WERI-Rb-1 (cell line): ENCODE results near the gene POLR3B.

Experiments
- DNase-seq: peaks from one replicate; pipeline ENCODE4 v3.0.0-alpha.2; 2020
- H3K27ac ChIP-seq: fragments of 250-450 bp; sonication (Bioruptor Pico); 2 replicates; pipeline ENCODE4 v1.5.1; 2020; ENCODE audit warnings: mild to moderate bottlenecking, moderate library complexity
- H3K27me3 ChIP-seq: fragments of 250-450 bp; sonication (Bioruptor Pico); 2 replicates; pipeline ENCODE4 v1.5.1; 2021; ENCODE audit warnings: mild to moderate bottlenecking, low read depth, moderate library complexity; ENCODE audit not compliant: insufficient read depth, severe bottlenecking
- H3K36me3 ChIP-seq: fragments of 250-450 bp; sonication (Bioruptor Pico); 2 replicates; pipeline ENCODE4 v1.5.1; 2020; ENCODE audit warnings: mild to moderate bottlenecking, moderate library complexity
- H3K4me3 ChIP-seq: 2 replicates; pipeline ENCODE4 v1.5.1; 2011; ENCODE audit warnings: low read depth, mild to moderate bottlenecking, control low read depth, low read length
- H3K9me3 ChIP-seq: fragments of 250-450 bp; sonication (Bioruptor Pico); 2 replicates; pipeline ENCODE4 v1.5.1; 2021; ENCODE audit warnings: mild to moderate bottlenecking, moderate library complexity; ENCODE audit not compliant: severe bottlenecking
- TF ChIP-seq, protein P1 (sequence below): IDR thresholded peaks from 2 replicates; pipeline ENCODE4 v1.5.1; 2011; ENCODE audit warnings: low read depth, mild to moderate bottlenecking, control low read depth, inconsistent platforms, low read length

Gene POLR3B

DNA sequence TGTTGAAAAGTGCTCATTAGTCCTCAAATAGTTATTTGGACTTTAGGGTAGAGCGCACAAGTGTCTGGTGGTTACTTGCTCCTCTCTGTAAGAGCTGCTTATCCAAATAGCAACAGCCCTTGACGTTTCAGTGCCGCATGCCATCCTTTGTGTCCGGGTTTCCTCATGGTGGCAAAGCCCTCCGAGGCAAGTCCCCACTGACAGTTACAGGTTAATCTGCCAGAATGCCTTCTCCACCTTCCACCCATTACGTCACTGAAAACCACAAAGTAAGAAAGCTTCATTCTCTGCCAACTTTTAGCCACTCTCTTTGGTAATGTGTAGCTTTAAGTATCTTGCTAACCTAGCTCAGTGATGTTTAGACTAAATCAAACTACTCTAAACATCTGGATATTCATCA is 78.6 kb downstream of the POLR3B start:
- Histone ChIP-seq H3K9me3 (no peaks in the 10 kb centered on the region), H3K36me3 (no peaks in the 10 kb centered on the region), H3K27me3 (no peaks in the 10 kb centered on the region), H3K4me3 (no peak overlapping the region), H3K27ac (no peak overlapping the region)
- TF ChIP-seq, protein P1, sequence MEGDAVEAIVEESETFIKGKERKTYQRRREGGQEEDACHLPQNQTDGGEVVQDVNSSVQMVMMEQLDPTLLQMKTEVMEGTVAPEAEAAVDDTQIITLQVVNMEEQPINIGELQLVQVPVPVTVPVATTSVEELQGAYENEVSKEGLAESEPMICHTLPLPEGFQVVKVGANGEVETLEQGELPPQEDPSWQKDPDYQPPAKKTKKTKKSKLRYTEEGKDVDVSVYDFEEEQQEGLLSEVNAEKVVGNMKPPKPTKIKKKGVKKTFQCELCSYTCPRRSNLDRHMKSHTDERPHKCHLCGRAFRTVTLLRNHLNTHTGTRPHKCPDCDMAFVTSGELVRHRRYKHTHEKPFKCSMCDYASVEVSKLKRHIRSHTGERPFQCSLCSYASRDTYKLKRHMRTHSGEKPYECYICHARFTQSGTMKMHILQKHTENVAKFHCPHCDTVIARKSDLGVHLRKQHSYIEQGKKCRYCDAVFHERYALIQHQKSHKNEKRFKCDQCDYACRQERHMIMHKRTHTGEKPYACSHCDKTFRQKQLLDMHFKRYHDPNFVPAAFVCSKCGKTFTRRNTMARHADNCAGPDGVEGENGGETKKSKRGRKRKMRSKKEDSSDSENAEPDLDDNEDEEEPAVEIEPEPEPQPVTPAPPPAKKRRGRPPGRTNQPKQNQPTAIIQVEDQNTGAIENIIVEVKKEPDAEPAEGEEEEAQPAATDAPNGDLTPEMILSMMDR, result no peak
- no peak for DNase-seq

DNA sequence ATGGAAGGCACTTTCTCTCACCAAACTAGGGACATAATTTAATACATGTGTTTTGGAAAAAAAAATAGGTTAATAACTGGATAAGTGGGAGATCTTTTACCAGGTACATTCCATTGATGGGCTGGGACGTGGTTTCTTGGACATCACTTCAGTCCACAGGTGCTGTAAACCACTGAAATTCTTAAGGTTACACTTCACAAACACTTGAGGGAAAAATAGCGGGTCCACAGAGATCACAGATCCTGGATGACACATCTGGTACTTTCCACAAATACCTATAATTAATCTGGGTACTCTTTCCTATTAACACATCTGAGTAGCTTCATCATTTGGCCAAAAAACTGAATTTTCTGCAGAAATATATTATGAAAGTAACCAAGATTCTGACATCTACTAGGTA is 85.0 kb downstream of the POLR3B start:
- H3K36me3 ChIP-seq, result no peaks in the 10 kb centered on the region

DNA sequence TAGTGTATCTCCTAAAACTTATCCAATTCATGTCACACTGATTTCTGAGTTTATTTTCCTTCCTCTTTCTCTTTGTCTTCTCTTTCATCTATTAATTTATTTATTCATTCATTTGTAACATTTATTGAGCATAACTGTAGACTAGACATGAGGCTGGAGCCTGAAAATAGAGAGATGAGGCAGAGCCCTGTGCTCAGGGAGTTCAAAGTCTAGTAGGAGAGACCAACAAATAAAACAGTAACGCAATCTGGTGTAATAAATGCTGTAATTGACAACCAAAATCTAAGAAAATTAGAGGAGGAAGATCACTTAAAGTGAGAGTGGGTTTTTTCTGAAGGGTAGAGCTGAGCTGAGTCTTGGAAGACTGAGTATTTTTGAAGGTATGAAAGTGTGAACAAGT is 87.5 kb downstream of the POLR3B start:
- Histone ChIP-seq H3K36me3 (no peaks in the 10 kb centered on the region), H3K27ac (no peak overlapping the region), H3K27me3 (no peaks in the 10 kb centered on the region), H3K9me3 (no peaks in the 10 kb centered on the region), H3K4me3 (no peak overlapping the region)
- TF ChIP-seq, protein P1, result no peak
- no peak for DNase-seq

More for the DNA sequence above, 85.0 kb downstream of the POLR3B start:
- Histone ChIP-seq H3K9me3 (no peaks in the 10 kb centered on the region), H3K27ac (no peak overlapping the region), H3K4me3 (no peak overlapping the region), H3K27me3 (no peaks in the 10 kb centered on the region)
- no peak for DNase-seq
- TF ChIP-seq, protein P1, result no peak

DNA sequence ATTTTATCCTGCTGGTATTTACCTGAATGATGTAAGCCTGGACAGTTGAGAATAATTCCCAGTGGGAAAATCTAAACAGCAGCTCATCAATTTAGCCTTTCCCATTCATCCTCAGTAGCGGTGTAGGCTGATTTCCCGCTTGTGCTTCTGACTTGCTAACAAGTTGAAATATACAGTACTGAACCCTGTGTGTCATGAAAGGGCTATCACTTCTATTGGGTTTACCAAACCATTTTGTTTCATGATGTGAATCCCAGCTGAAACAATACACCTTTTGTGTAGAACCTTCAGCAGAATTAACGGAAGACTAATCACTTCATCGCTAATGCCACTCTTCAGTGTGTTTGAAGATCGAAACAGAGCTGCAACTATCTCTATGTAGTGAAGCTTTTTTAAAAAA is 88.4 kb downstream of the POLR3B start:
- no peaks in the 10 kb centered on the region for H3K36me3 ChIP-seq
- H3K4me3 ChIP-seq, result no peak overlapping the region
- H3K27me3 ChIP-seq, result no peaks in the 10 kb centered on the region
- no peaks in the 10 kb centered on the region for H3K9me3 ChIP-seq
- no peak for DNase-seq
- TF ChIP-seq, protein P1, result no peak
- H3K27ac ChIP-seq, result no peak overlapping the region

DNA sequence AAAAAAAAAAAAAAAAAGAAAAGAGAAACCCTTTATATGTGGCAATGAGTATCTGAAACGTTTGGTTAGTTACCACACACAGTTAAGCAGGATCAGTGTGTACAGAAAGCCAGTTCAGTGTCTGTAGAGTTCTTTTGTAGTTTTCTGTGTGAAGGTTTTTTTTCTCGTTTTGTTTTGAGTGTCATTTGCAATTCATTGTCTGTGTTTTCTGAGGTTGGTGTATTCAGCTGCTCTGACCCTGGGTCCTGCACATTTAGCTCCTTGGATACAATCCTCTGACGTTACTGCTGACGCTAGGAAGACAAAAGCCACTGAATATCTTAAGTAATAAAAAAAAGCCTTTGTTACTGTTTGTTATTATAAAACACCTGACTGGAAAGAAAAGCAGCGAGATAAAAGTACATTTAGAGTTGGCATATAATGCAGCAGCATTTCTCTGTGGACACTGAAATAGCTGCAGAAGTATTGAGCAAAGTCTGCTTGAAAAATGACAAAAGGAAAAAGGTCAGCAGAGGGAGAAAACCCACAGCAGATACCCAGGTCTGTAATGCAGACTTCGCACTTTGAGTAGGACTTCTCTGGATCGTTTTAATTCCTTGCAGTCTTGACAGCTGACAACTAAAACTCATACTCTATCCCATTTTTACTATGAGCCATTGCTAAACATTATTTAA is 89.0 kb downstream of the POLR3B start:
- H3K36me3 ChIP-seq, result no peaks in the 10 kb centered on the region
- no peaks in the 10 kb centered on the region for H3K9me3 ChIP-seq
- TF ChIP-seq, protein P1, result no peak
- no peak overlapping the region for H3K4me3 ChIP-seq
- no peak for DNase-seq
- no peaks in the 10 kb centered on the region for H3K27me3 ChIP-seq
- no peak overlapping the region for H3K27ac ChIP-seq

DNA sequence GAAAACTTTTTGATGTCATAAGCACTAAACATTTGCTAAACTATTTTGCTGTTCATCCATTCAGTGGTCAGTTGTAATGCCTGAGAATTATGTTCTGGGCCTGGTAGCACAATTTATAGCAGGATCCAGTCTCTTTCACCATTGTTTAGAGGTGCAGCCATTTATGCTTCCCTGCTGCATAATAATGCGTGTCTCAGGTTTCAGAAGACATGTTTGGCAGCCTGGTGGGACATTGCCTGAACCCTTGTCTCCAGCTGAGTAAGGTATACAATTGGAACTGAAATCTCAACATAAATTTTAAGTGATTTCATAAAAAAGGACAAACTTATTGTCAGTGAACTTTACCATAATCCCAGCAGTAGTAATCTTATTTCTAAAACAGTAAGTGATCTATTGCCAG is 94.8 kb downstream of the POLR3B start:
- DNase-seq, result no peak
- Histone ChIP-seq H3K36me3 (no peaks in the 10 kb centered on the region), H3K9me3 (no peaks in the 10 kb centered on the region), H3K27ac (no peak overlapping the region), H3K4me3 (no peak overlapping the region), H3K27me3 (no peaks in the 10 kb centered on the region)
- TF ChIP-seq, protein P1, result no peak
